Caco-2 (cell line): ENCODE results near the gene MYO10. TPM values are rescaled to one million over a fixed set of nuclear protein-coding genes. Genes with fewer than 3 reads are reported as not detected.

Experiments
- BruUV-seq: library from RNA; stranded (reverse); fragments of 400-500 nt; replicated peaks from 2 replicates; lab custom pipeline; 2021; lab: Mats Ljungman, UMichigan
- CTCF ChIA-PET: fragments of 300-600 bp; sonication (Branson Sonifier 250); formaldehyde crosslinking; loops from one replicate; lab custom pipeline; 2022; ENCODE audit warnings: antibody characterized with exemption; lab: Charles Lee
- POLR2A ChIA-PET: fragments of 300-600 bp; sonication (Branson Sonifier 250); formaldehyde crosslinking; loops from one replicate; lab custom pipeline; 2022; ENCODE audit warnings: antibody characterized with exemption; lab: Charles Lee
- DNase-seq, 2 experiments: peaks; one replicate each; pipeline versions ENCODE4 v3.0.0 to v3.0.0-alpha.2; 2020 to 2022
- H3K27me3 ChIP-seq: replicated peaks from 2 replicates; pipeline ENCODE4 v1.6.0; 2011; ENCODE audit warnings: low read length; ENCODE audit not compliant: control insufficient read depth, insufficient read depth
- H3K36me3 ChIP-seq: 2 replicates; pipeline ENCODE4 v1.5.1; 2011; ENCODE audit warnings: low read length; ENCODE audit not compliant: control insufficient read depth, insufficient read depth
- H3K4me1 ChIP-seq: fragments of 250-450 bp; sonication (Bioruptor Pico); 2 replicates; pipeline ENCODE4 v1.5.1; 2020; ENCODE audit warnings: mild to moderate bottlenecking
- H3K4me3 ChIP-seq: 2 replicates; pipeline ENCODE4 v1.5.1; 2011; ENCODE audit warnings: low read depth, mild to moderate bottlenecking, control low read depth, low read length
- H3K9me3 ChIP-seq: fragments of 250-450 bp; sonication (Bioruptor Pico); 2 replicates; pipeline ENCODE4 v1.5.1; 2020; ENCODE audit warnings: mild to moderate bottlenecking, moderate library complexity
- H3K27ac Mint-ChIP-seq: one replicate; pipeline ENCODE4 v1.8.0; 2022; ENCODE audit warnings: mixed read lengths; ENCODE audit not compliant: unreplicated experiment
- H3K27me3 Mint-ChIP-seq: one replicate; pipeline ENCODE4 v1.8.0; 2022; ENCODE audit warnings: mixed read lengths; ENCODE audit not compliant: insufficient read depth, unreplicated experiment
- H3K36me3 Mint-ChIP-seq: one replicate; pipeline ENCODE4 v1.8.0; 2022; ENCODE audit warnings: mild to moderate bottlenecking, mixed read lengths; ENCODE audit not compliant: insufficient read depth, unreplicated experiment
- H3K4me1 Mint-ChIP-seq: one replicate; pipeline ENCODE4 v1.8.0; 2022; ENCODE audit warnings: low read depth, mixed read lengths; ENCODE audit not compliant: unreplicated experiment
- H3K4me3 Mint-ChIP-seq: one replicate; pipeline ENCODE4 v1.8.0; 2022; ENCODE audit warnings: mild to moderate bottlenecking, moderate library complexity, mixed read lengths; ENCODE audit not compliant: unreplicated experiment
- H3K9me3 Mint-ChIP-seq: one replicate; pipeline ENCODE4 v1.8.0; 2022; ENCODE audit warnings: mixed read lengths; ENCODE audit not compliant: unreplicated experiment
- CTCF ChIP-seq, 2 experiments: fragments of 200-600 bp in 1 of 2; IDR thresholded peaks; 1 replicate in 1 of 2; 2 replicates in 1 of 2; pipeline versions ENCODE4 v1.5.1 to v1.8.0; 2011 to 2022; ENCODE audit warnings: antibody characterized with exemption in 1 of 2, control low read depth in 1 of 2, inconsistent platforms in 1 of 2, low read depth in 1 of 2, low read length in 1 of 2, mild to moderate bottlenecking in 1 of 2, moderate library complexity in 1 of 2; ENCODE audit not compliant: insufficient read depth in 1 of 2, severe bottlenecking in 1 of 2, unreplicated experiment in 1 of 2
- intact Hi-C: fragments of 100-400 bp; cut with micrococcal nuclease; formaldehyde crosslinking; loops from one replicate; pipeline ENCODE4 v1.10.0; 2022; ENCODE audit not compliant: unreplicated experiment
- total RNA-seq: library from RNA; stranded (reverse); gene quantifications from 2 replicates; pipeline ENCODE4 v1.2.3, GENCODE V29; 2022

MYO10 gene
- total RNA-seq, 1 experiment from 2014 or later, result 67.6 TPM

- H3K36me3 Mint-ChIP-seq, result peaks cover 87% of the 10 kb centered on the region
- Histone ChIP-seq H3K36me3 (no peaks in the 10 kb centered on the region; the same call in 1 of the 2 replicates), H3K9me3 (no peaks in the 10 kb centered on the region), H3K4me1 (peaks cover 20% of the 10 kb centered on the region), H3K27me3 (no peaks in the 10 kb centered on the region), H3K4me3 (no peak overlapping the region)
- peak overlapping the region; percentile 2 for H3K4me3 Mint-ChIP-seq
- intact Hi-C loops, result loop anchor here (5.0 kb wide), 1 partner anchor 150 kb away; no protein-coding TSS in a partner anchor
- ChIA-PET POLR2A (no interaction called here), CTCF (no interaction called here)
- H3K27me3 Mint-ChIP-seq, result no peaks in the 10 kb centered on the region
- H3K27ac Mint-ChIP-seq, result peak overlapping the region; percentile 17
- H3K9me3 Mint-ChIP-seq, result no peaks in the 10 kb centered on the region
- DNase-seq, result no peak
- H3K4me1 Mint-ChIP-seq, result peaks cover 31% of the 10 kb centered on the region
- no peak for TF ChIP-seq CTCF (IDR thresholded peaks at IDR 0.05; ENCODE audit: insufficient read depth in 1 of 2, low read depth in 1 of 2, low read length in 1 of 2, severe bottlenecking in 1 of 2, unreplicated experiment in 1 of 2)
- no TSS peak for BruUV-seq
Observed at GRCh38 chr5:16737620-16738364, 198.3 kb downstream of the MYO10 start.

GRCh38 chr5:16737209-16737608 is 198.9 kb downstream of the MYO10 start:
- Mint-ChIP-seq H3K27ac (peak overlapping the region; percentile 17), H3K4me1 (peaks cover 31% of the 10 kb centered on the region), H3K9me3 (no peaks in the 10 kb centered on the region), H3K4me3 (no peak overlapping the region), H3K27me3 (no peaks in the 10 kb centered on the region), H3K36me3 (peaks cover 87% of the 10 kb centered on the region)
- ChIA-PET CTCF (no interaction called here), POLR2A (interaction anchor here (0.6 kb wide), 1 partner anchor 9 kb away, joined by 3 read pairs; no protein-coding TSS in a partner anchor)
- no peaks in the 10 kb centered on the region for H3K9me3 ChIP-seq
- H3K4me3 ChIP-seq, result no peak overlapping the region
- no peaks in the 10 kb centered on the region for H3K27me3 ChIP-seq
- H3K36me3 ChIP-seq, result no peaks in the 10 kb centered on the region; the same call in 1 of the 2 replicates
- intact Hi-C loops, result loop anchor here (5.0 kb wide), 1 partner anchor 150 kb away; no protein-coding TSS in a partner anchor
- no peak for DNase-seq
- TF ChIP-seq CTCF (IDR thresholded peaks at IDR 0.05; ENCODE audit: insufficient read depth in 1 of 2, low read depth in 1 of 2, low read length in 1 of 2, severe bottlenecking in 1 of 2, unreplicated experiment in 1 of 2), result no peak
- no TSS peak for BruUV-seq
- H3K4me1 ChIP-seq, result peaks cover 20% of the 10 kb centered on the region

GRCh38 chr5:16736158-16736995 is 199.7 kb downstream of the MYO10 start:
- Mint-ChIP-seq H3K36me3 (peaks cover 87% of the 10 kb centered on the region), H3K27me3 (no peaks in the 10 kb centered on the region), H3K9me3 (no peaks in the 10 kb centered on the region), H3K4me1 (peaks cover 31% of the 10 kb centered on the region), H3K4me3 (peak overlapping the region; percentile 12), H3K27ac (peak overlapping the region; percentile 91)
- H3K9me3 ChIP-seq, result no peaks in the 10 kb centered on the region
- ChIA-PET POLR2A (interaction anchor here (0.6 kb wide), 1 partner anchor 8 kb away, joined by 3 read pairs; no protein-coding TSS in a partner anchor), CTCF (no interaction called here)
- H3K27me3 ChIP-seq, result no peaks in the 10 kb centered on the region
- no peaks in the 10 kb centered on the region; the same call in 1 of the 2 replicates for H3K36me3 ChIP-seq
- intact Hi-C loops, result loop anchor here (1.0 to 5.0 kb wide), 3 partner anchors 15 to 149 kb away; no protein-coding TSS in a partner anchor
- BruUV-seq, result no TSS peak
- no peak for TF ChIP-seq CTCF (IDR thresholded peaks at IDR 0.05; ENCODE audit: insufficient read depth in 1 of 2, low read depth in 1 of 2, low read length in 1 of 2, severe bottlenecking in 1 of 2, unreplicated experiment in 1 of 2)
- H3K4me3 ChIP-seq, result no peak overlapping the region
- peak; percentile 72 to 81 for DNase-seq
- peaks cover 20% of the 10 kb centered on the region for H3K4me1 ChIP-seq
